Activated naive CD4-positive, alpha-beta T cell treated with anti-CD3 and anti-CD28 coated beads, Interleukin-2, amount 50 U/mL, for 24 hours (primary cell): Measurements from ENCODE around the gene DOCK3.
A peak's percentile ranks its signal among the peaks of the same experiment; 100 is the strongest.

Experiments used
- H3K27ac Mint-ChIP-seq: one replicate; pipeline ENCODE4 v1.8.0; 2021; ENCODE audit warnings: mild to moderate bottlenecking, mixed read lengths
- H3K27me3 Mint-ChIP-seq: one replicate; pipeline ENCODE4 v1.8.0; 2021; ENCODE audit warnings: mixed read lengths
- H3K36me3 Mint-ChIP-seq: one replicate; pipeline ENCODE4 v1.8.0; 2021; ENCODE audit warnings: mixed read lengths
- H3K4me1 Mint-ChIP-seq: one replicate; pipeline ENCODE4 v1.8.0; 2021; ENCODE audit warnings: mixed read lengths
- H3K4me3 Mint-ChIP-seq: one replicate; pipeline ENCODE4 v1.8.0; 2021; ENCODE audit warnings: mild to moderate bottlenecking, mixed read lengths
- H3K9me3 Mint-ChIP-seq: one replicate; pipeline ENCODE4 v1.8.0; 2021; ENCODE audit warnings: mixed read lengths

DOCK3 gene

GRCh38 chr3:50985893-50986292 lies 311.2 kb downstream of the DOCK3 start:
- H3K4me1 Mint-ChIP-seq: no peaks in the 10 kb centered on the region
- no peak overlapping the region for H3K27ac Mint-ChIP-seq
- peaks cover 14% of the 10 kb centered on the region for H3K36me3 Mint-ChIP-seq
- no peak overlapping the region for H3K4me3 Mint-ChIP-seq
- peaks cover 13% of the 10 kb centered on the region for H3K9me3 Mint-ChIP-seq
- H3K27me3 Mint-ChIP-seq: no peaks in the 10 kb centered on the region

GRCh38 chr3:50986726-50987125 lies 312.0 kb downstream of the DOCK3 start:
- peaks cover 18% of the 10 kb centered on the region for H3K36me3 Mint-ChIP-seq

GRCh38 chr3:50994537-50994936 lies 319.8 kb downstream of the DOCK3 start:
- no peak overlapping the region for H3K27ac Mint-ChIP-seq

More at GRCh38 chr3:50986726-50987125, 312.0 kb downstream of the DOCK3 start:
- Mint-ChIP-seq H3K27me3 (no peaks in the 10 kb centered on the region), H3K4me3 (no peak overlapping the region), H3K4me1 (no peaks in the 10 kb centered on the region), H3K27ac (no peak overlapping the region), H3K9me3 (peaks cover 20% of the 10 kb centered on the region)

GRCh38 chr3:50995085-50995824 lies 320.5 kb downstream of the DOCK3 start:
- Mint-ChIP-seq H3K4me3 (no peak overlapping the region), H3K4me1 (peaks cover 3% of the 10 kb centered on the region), H3K27ac (no peak overlapping the region), H3K36me3 (peaks cover 10% of the 10 kb centered on the region), H3K27me3 (no peaks in the 10 kb centered on the region), H3K9me3 (peaks cover 14% of the 10 kb centered on the region)

More at GRCh38 chr3:50994537-50994936, 319.8 kb downstream of the DOCK3 start:
- no peaks in the 10 kb centered on the region for H3K27me3 Mint-ChIP-seq
- H3K36me3 Mint-ChIP-seq: peaks cover 15% of the 10 kb centered on the region
- no peak overlapping the region for H3K4me3 Mint-ChIP-seq
- H3K9me3 Mint-ChIP-seq: peaks cover 21% of the 10 kb centered on the region
- H3K4me1 Mint-ChIP-seq: peaks cover 3% of the 10 kb centered on the region

- Mint-ChIP-seq H3K27me3 (no peaks in the 10 kb centered on the region), H3K36me3 (peaks cover 1% of the 10 kb centered on the region)
These were observed 327.8 kb downstream of the DOCK3 start for GRCh38 chr3:51002495-51002894.

GRCh38 chr3:51004235-51004634 lies 329.5 kb downstream of the DOCK3 start:
- H3K4me1 Mint-ChIP-seq: peaks cover 7% of the 10 kb centered on the region
- H3K9me3 Mint-ChIP-seq: no peaks in the 10 kb centered on the region
- H3K27ac Mint-ChIP-seq: no peak overlapping the region
- H3K36me3 Mint-ChIP-seq: peaks cover 1% of the 10 kb centered on the region
- no peaks in the 10 kb centered on the region for H3K27me3 Mint-ChIP-seq
- no peak overlapping the region for H3K4me3 Mint-ChIP-seq

More at GRCh38 chr3:51002495-51002894, 327.8 kb downstream of the DOCK3 start:
- H3K4me1 Mint-ChIP-seq: peaks cover 9% of the 10 kb centered on the region
- H3K4me3 Mint-ChIP-seq: no peak overlapping the region
- no peak overlapping the region for H3K27ac Mint-ChIP-seq
- no peaks in the 10 kb centered on the region for H3K9me3 Mint-ChIP-seq

- Mint-ChIP-seq H3K4me1 (peaks cover 59% of the 10 kb centered on the region), H3K27ac (peak overlapping the region; percentile 91), H3K9me3 (peaks cover 25% of the 10 kb centered on the region), H3K36me3 (peaks cover 12% of the 10 kb centered on the region), H3K4me3 (no peak overlapping the region), H3K27me3 (no peaks in the 10 kb centered on the region)
These were observed 349.4 kb downstream of the DOCK3 start for GRCh38 chr3:51024121-51024520.

- Mint-ChIP-seq H3K9me3 (peaks cover 25% of the 10 kb centered on the region), H3K27ac (peak overlapping the region; percentile 91), H3K4me1 (peaks cover 61% of the 10 kb centered on the region), H3K4me3 (peak overlapping the region; percentile 73), H3K36me3 (peaks cover 12% of the 10 kb centered on the region), H3K27me3 (no peaks in the 10 kb centered on the region)
These were observed 350.3 kb downstream of the DOCK3 start for GRCh38 chr3:51024765-51025632.

GRCh38 chr3:51031666-51032065 lies 356.9 kb downstream of the DOCK3 start:
- Mint-ChIP-seq H3K27ac (no peak overlapping the region), H3K4me3 (no peak overlapping the region), H3K27me3 (no peaks in the 10 kb centered on the region), H3K4me1 (peaks cover 30% of the 10 kb centered on the region), H3K36me3 (peaks cover 16% of the 10 kb centered on the region), H3K9me3 (peaks cover 18% of the 10 kb centered on the region)

GRCh38 chr3:51035630-51036029 lies 360.9 kb downstream of the DOCK3 start:
- Mint-ChIP-seq H3K9me3 (peaks cover 5% of the 10 kb centered on the region), H3K27me3 (no peaks in the 10 kb centered on the region), H3K4me3 (no peak overlapping the region), H3K4me1 (peaks cover 3% of the 10 kb centered on the region), H3K36me3 (peaks cover 6% of the 10 kb centered on the region), H3K27ac (no peak overlapping the region)

- Mint-ChIP-seq H3K36me3 (no peaks in the 10 kb centered on the region), H3K4me3 (no peak overlapping the region), H3K4me1 (peaks cover 14% of the 10 kb centered on the region), H3K27ac (no peak overlapping the region), H3K27me3 (no peaks in the 10 kb centered on the region), H3K9me3 (no peaks in the 10 kb centered on the region)
These were observed 370.3 kb downstream of the DOCK3 start for GRCh38 chr3:51044982-51045381.

- H3K4me3 Mint-ChIP-seq: no peak overlapping the region
- no peaks in the 10 kb centered on the region for H3K9me3 Mint-ChIP-seq
- peaks cover 3% of the 10 kb centered on the region for H3K4me1 Mint-ChIP-seq
- no peak overlapping the region for H3K27ac Mint-ChIP-seq
- H3K36me3 Mint-ChIP-seq: no peaks in the 10 kb centered on the region
- H3K27me3 Mint-ChIP-seq: no peaks in the 10 kb centered on the region
These were observed 377.8 kb downstream of the DOCK3 start for GRCh38 chr3:51052562-51052961.

- H3K27me3 Mint-ChIP-seq: no peaks in the 10 kb centered on the region
- no peak overlapping the region for H3K4me3 Mint-ChIP-seq
- H3K36me3 Mint-ChIP-seq: peaks cover 2% of the 10 kb centered on the region
- no peak overlapping the region for H3K27ac Mint-ChIP-seq
- no peaks in the 10 kb centered on the region for H3K9me3 Mint-ChIP-seq
- no peaks in the 10 kb centered on the region for H3K4me1 Mint-ChIP-seq
These were observed 382.4 kb downstream of the DOCK3 start for GRCh38 chr3:51057121-51057520.

- Mint-ChIP-seq H3K27ac (no peak overlapping the region), H3K4me3 (no peak overlapping the region), H3K36me3 (peaks cover 4% of the 10 kb centered on the region), H3K4me1 (no peaks in the 10 kb centered on the region), H3K27me3 (no peaks in the 10 kb centered on the region), H3K9me3 (no peaks in the 10 kb centered on the region)
These were observed 388.3 kb downstream of the DOCK3 start for GRCh38 chr3:51063053-51063452.

GRCh38 chr3:51075221-51075775 lies 400.6 kb downstream of the DOCK3 start:
- Mint-ChIP-seq H3K27me3 (no peaks in the 10 kb centered on the region), H3K27ac (no peak overlapping the region), H3K9me3 (no peaks in the 10 kb centered on the region), H3K36me3 (no peaks in the 10 kb centered on the region), H3K4me1 (no peaks in the 10 kb centered on the region), H3K4me3 (no peak overlapping the region)

- H3K4me1 Mint-ChIP-seq: no peaks in the 10 kb centered on the region
- peaks cover 14% of the 10 kb centered on the region for H3K9me3 Mint-ChIP-seq
- peaks cover 15% of the 10 kb centered on the region for H3K36me3 Mint-ChIP-seq
- no peak overlapping the region for H3K4me3 Mint-ChIP-seq
- H3K27me3 Mint-ChIP-seq: no peaks in the 10 kb centered on the region
- H3K27ac Mint-ChIP-seq: no peak overlapping the region
These were observed 407.6 kb downstream of the DOCK3 start for GRCh38 chr3:51082363-51082762.
